NOMO-1 treated with dmso at 0.1 percent for 144 hours (cell line): ENCODE data around the gene DPH6.
"Not testable (repeated sequence)": the region's sequence is repeated elsewhere in the genome, so short reads cannot be mapped to it uniquely, and the experiment has no call there.

ENCODE experiments used
- DNase-seq: peaks from one replicate; lab custom pipeline; 2025; ENCODE audit not compliant: unreplicated experiment; lab: John Stamatoyannopoulos, UW

DPH6 gene

DNA sequence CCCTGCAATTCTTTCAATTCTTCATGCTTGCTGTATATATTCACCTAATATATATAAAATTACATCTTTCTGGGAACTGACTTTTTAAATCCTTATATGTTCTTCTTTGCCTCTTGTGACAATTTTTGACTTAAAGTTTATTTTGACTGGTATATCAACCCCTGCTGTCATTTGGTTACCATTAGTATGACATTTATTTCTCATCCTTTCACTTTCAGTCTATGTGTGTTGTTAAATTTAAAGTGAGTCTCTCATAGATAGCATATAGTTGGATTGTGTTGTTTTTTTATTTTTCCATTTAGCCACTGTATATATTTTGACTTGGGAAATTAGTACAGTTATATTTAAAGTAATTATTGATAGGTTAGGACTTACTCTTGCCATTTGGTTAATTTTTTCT, 194.9 kb downstream of the DPH6 start:
- no peak for DNase-seq

GRCh38 chr15:35349916-35350315, 196.0 kb downstream of the DPH6 start:
- DNase-seq: no peak

GRCh38 chr15:35330916-35331315, 215.0 kb downstream of the DPH6 start:
- DNase-seq: no peak

DNA sequence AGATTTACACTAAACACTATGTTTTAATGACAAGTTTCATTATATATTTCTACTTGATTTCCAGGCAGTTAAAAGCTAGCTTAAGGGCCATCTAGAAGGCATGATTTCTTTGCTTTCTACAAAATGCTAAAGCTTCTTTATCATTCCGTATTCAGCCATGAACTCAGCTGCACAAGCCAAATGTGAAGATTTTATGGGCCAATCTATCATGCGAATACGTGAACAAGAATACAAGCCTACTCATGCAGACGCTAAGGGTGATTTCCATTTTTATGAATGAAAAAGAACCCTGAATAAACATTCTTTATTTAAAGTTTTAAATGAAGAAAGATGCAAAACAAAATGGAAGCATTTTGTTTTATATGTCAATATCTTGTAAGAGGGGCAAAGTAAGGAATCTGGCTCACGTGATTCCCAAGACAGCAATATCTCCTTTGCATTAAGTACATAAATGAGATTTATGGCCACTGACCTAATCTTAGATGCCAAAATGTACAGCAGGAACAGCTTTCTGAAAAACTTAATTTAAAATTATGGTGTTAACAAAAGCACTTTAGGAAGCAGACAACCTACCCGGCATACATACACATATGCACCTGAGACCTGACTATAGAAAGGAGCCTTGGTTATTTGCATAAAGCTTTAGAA, 215.8 kb downstream of the DPH6 start:
- DNase-seq: no peak

GRCh38 chr15:35329521-35329961, 216.4 kb downstream of the DPH6 start:
- no peak for DNase-seq

DNA sequence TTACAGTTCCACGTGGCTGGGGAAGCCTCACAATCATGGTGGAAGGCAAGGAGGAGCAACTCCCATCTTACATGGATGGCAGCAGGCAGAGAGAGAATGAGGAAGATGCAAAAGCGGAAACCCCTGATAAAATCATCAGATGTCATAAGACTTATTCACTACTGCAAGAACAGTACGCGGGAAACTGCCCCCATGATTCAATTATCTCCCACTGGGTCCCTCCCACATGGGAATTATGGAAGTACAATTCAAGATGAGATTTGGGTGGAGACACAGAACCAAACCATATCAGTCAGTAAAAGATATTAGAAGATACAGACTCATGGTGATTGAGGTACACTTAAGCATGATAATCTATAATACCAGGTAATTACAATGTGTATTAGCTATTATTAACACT, 217.1 kb downstream of the DPH6 start:
- not testable (repeated sequence) for DNase-seq

DNA sequence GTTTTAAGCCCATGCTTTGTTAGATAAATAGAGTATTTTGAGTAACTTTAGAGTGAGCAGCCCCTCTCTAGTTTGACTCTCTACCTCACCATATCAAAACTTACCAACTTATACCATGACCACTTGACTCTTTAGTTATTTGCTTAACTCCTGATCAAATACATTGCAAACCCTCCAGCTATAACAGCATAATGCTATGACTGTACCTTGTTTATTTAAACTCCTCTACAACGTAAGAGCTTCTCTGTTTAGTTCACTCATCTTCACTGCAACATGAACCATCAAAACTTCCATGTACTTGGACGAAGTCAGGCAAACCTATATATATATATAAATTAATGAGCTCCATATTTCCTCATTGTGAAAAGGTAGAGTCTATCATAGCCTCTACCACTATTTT, 218.2 kb downstream of the DPH6 start:
- DNase-seq: no peak

DNA sequence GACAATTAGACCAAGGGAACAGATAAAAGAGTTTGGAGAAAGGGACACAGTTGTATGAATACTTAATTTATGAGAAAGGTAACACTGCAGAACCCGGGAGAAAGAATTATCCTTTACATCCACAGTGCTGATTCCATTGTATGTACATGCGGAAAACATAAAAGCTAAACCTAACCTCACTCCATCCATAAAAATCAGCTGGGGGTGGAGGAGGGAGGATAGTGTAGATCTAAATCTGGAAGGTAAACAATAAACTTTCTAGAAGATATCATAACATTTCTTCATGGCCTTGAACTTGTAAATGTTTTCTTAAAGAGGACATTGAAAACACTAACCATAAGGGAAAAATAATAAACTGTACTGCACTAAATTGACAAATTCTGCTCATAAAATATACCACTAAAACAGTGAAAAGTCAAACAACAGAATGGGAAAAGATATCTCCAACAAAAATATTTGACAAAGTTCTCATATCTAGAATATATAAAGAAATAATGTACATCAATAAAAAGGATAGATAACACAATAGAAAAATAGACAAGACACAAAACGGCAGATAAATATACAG, 220.5 kb downstream of the DPH6 start:
- DNase-seq: no peak

- no peak for DNase-seq
Measured at GRCh38 chr15:35323141-35323540, 222.8 kb downstream of the DPH6 start.

DNA sequence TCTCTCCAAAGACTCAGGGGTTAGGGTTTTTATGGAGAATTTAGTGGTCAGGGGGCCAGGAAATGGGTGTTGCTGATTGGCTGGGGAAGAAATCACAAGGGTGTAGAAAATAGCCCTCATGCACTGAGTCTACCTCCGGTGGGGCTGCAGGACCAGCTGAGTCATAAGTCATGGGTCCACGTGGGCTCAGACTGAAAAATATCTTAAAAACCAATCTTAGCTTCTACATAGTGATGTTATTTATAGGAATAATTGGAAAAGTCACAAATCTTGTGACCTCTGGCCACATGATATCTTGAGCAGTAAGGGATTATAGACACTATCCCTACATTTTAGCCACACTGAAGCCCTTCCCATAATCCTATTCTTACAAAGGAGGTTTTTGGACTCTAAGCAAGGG, 224.0 kb downstream of the DPH6 start:
- DNase-seq: no peak

- no peak for DNase-seq
Measured at GRCh38 chr15:35320911-35321310, 225.1 kb downstream of the DPH6 start.
